Measurements from ENCODE around the gene CALML4. TPM values are rescaled to one million over a fixed set of nuclear protein-coding genes. Genes with fewer than 3 reads are reported as not detected.

CALML4 gene
- total and polyA plus RNA-seq, 2 donors (not counting 3 experiments of a cell fraction or from before 2014, with no cell fraction given) = 2.6 to 10.1 TPM

- Histone ChIP-seq H3K27ac (ENCODE audit: insufficient read depth, low read depth, low read length) (no peak overlapping the region), H3K9me3 (replicated peaks; ENCODE audit: control insufficient read depth, insufficient read depth, low read length) (no peaks in the 10 kb centered on the region), H3K27me3 (ENCODE audit: control insufficient read depth in 2 of 2, insufficient read depth in 2 of 2, low read length in 2 of 2) (no peaks in the 10 kb centered on the region), H2AFZ (ENCODE audit: low read depth, low read length) (no peak overlapping the region), H3K4me3 (replicated peaks in 1 of 3; ENCODE audit: insufficient read depth in 1 of 3, low read depth in 1 of 3, low read length in 3 of 3) (no peak overlapping the region), H4K20me1 (replicated peaks; ENCODE audit: control insufficient read depth, extremely low read depth, insufficient read depth, low read length) (no peaks in the 10 kb centered on the region), H3K79me2 (ENCODE audit: control insufficient read depth, insufficient read depth, low read length) (peaks cover 62% of the 10 kb centered on the region), H3K4me1 (ENCODE audit: control insufficient read depth, extremely low read depth, insufficient read depth, low read length) (peaks cover 11% of the 10 kb centered on the region), H3K9me1 (replicated peaks; ENCODE audit: control insufficient read depth, extremely low read depth, insufficient read depth, low read length) (no peaks in the 10 kb centered on the region), H3K4me2 (ENCODE audit: insufficient read depth, low read length) (no peak overlapping the region), H3K36me3 (ENCODE audit: control insufficient read depth in 2 of 2, extremely low read depth in 1 of 2, insufficient read depth in 2 of 2, low read length in 2 of 2) (no peaks in the 10 kb centered on the region), H3K9ac (replicated peaks; ENCODE audit: extremely low read depth, insufficient read depth, low read length) (no peak overlapping the region)
- dilution Hi-C loops (cut with MboI; ENCODE audit: extremely low pct_ligation_motif_present, low sequenced_read_pairs) (no loop called here), intact Hi-C loops (cut with micrococcal nuclease) (loop anchor here (5.0 kb wide), 1 partner anchor 362 kb away; no protein-coding TSS in a partner anchor)
- no peak for TF ChIP-seq POLR2A (IDR thresholded peaks at IDR 0.05; ENCODE audit: low read depth, low read length)
- TF ChIP-seq CTCF (IDR thresholded peaks at IDR 0.05; ENCODE audit: extremely low read depth in 1 of 2, insufficient read depth in 1 of 2, low read depth in 1 of 2, low read length in 2 of 2) = no peak
- TF ChIP-seq GATA2 (IDR thresholded peaks at IDR 0.05; ENCODE audit: insufficient read depth, insufficient read length, low read depth, low read length) = no peak
- no peak for TF ChIP-seq MAX (IDR thresholded peaks at IDR 0.05; ENCODE audit: insufficient read depth, insufficient read length)
- no peak for TF ChIP-seq POLR2AphosphoS5 (IDR thresholded peaks at IDR 0.05; ENCODE audit: insufficient read depth, low read depth, low read length)
- TF ChIP-seq EZH2 (IDR thresholded peaks at IDR 0.05; ENCODE audit: borderline replicate concordance, low read depth, low read length, severe bottlenecking) = no peak
- TF ChIP-seq MYC (IDR thresholded peaks at IDR 0.05; ENCODE audit: low read depth, low read length) = no peak
- TF ChIP-seq JUN (IDR thresholded peaks at IDR 0.05; ENCODE audit: borderline replicate concordance, insufficient read depth, insufficient read length, low read depth) = no peak
- TF ChIP-seq FOS (IDR thresholded peaks at IDR 0.05; ENCODE audit: borderline replicate concordance, insufficient read depth, low read length) = no peak
- ChIA-PET CTCF (interaction anchor here (0.6 kb wide), 1 partner anchor 70 kb away, joined by 3 read pairs; no protein-coding TSS in a partner anchor), POLR2A (no interaction called here)
- FAIRE-seq (no peak), DNase-seq (ENCODE audit: low read depth, low spot score) (no peak)
- no TSS peak for BruUV-seq (replicated peaks)
Measured at GRCh38 chr15:68224546-68225250, 19.6 kb upstream of the CALML4 start.

Measured in endothelial cell of umbilical vein (primary cell).